ENCODE data around the gene IL1RAPL2. TPM values are rescaled to one million over a fixed set of nuclear protein-coding genes. Genes with fewer than 3 reads are reported as not detected.

Gene IL1RAPL2
- total and polyA plus RNA-seq, 10 of the 15 experiments (the other 5 are each of a cell fraction or from before 2014, with no cell fraction given) = 0.19 TPM; not detected in 9

DNA sequence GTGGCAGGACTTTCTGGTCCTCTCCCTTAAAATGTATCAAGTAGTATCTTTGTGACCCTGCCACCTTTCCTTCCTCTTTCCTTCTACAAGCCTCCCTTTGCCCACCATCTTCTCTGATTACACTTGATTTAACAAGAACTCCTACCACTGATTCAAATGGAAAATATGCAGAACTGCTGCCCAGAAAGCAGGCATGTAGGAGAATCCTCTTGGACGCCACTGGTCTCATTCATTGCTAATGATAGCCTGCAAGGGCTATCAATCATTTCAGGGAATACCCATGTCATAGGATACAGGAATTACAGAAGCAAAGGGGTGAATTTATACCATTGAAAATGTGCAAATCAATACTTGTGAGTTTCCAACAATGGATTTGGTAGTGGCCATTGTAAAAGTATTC, 961.8 kb downstream of the IL1RAPL2 start:
- no peak for FAIRE-seq
- H3K4me2 ChIP-seq (ENCODE audit: control insufficient read depth, insufficient read depth) = no peak overlapping the region
- WGBS (ENCODE audit: insufficient coverage, insufficient replicate concordance, low lambda C conversion rate, missing lambda C conversion rate) = 0% methylated on average over 1 of the region's 1 CpG
- no peak for ATAC-seq
- H2AFZ ChIP-seq (ENCODE audit: control insufficient read depth, low read depth, low read length) = no peak overlapping the region
- BruUV-seq (replicated peaks) = no TSS peak
- in situ Hi-C loops (cut with MboI) = no loop called here
- no peaks in the 10 kb centered on the region for H4K20me1 ChIP-seq (ENCODE audit: control insufficient read depth, insufficient read depth)
- no peaks in the 10 kb centered on the region for H3K9me3 ChIP-seq (replicated peaks; ENCODE audit: control insufficient read depth, insufficient read depth, low read length)
- no peak overlapping the region for H3K27ac ChIP-seq (ENCODE audit: control insufficient read depth, insufficient read depth)
- no peaks in the 10 kb centered on the region for H3K4me1 ChIP-seq (ENCODE audit: control insufficient read depth, insufficient read depth, low read length)
- CTCF ChIA-PET = no interaction called here
- no peak for DNase-seq (ENCODE audit: low read depth, low spot score)
- no peak overlapping the region for H3K9ac ChIP-seq (ENCODE audit: control insufficient read depth, insufficient read depth, low read length)
- no peaks in the 10 kb centered on the region for H3K27me3 ChIP-seq (replicated peaks in 1 of 2; ENCODE audit: control insufficient read depth in 2 of 2, insufficient read depth in 2 of 2, low read length in 1 of 2)
- POLR2A ChIA-PET = no interaction called here
- no peaks in the 10 kb centered on the region for H3K79me2 ChIP-seq (ENCODE audit: control insufficient read depth, insufficient read depth, low read length)
- no peak overlapping the region for H3K4me3 ChIP-seq
- intact Hi-C loops (cut with micrococcal nuclease; ENCODE audit: unreplicated experiment) = no loop called here
- no peaks in the 10 kb centered on the region for H3K36me3 ChIP-seq (ENCODE audit: control insufficient read depth in 2 of 2, insufficient read depth in 2 of 2, low read length in 1 of 2)
- SMC1A ChIA-PET (ENCODE audit: uncharacterized antibody, unreplicated experiment) = no interaction called here
- RAD21 ChIA-PET (ENCODE audit: unreplicated experiment) = no interaction called here
- no peak for TF ChIP-seq POLR2AphosphoS2 (IDR thresholded peaks at IDR 0.05; ENCODE audit: low read depth, low read length)
- TF ChIP-seq, protein P1, sequence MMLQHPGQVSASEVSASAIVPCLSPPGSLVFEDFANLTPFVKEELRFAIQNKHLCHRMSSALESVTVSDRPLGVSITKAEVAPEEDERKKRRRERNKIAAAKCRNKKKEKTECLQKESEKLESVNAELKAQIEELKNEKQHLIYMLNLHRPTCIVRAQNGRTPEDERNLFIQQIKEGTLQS (IDR thresholded peaks at IDR 0.05; ENCODE audit: borderline replicate concordance, extremely low read depth, low read depth, low read length) = no peak
- TF ChIP-seq ATF7 (IDR thresholded peaks at IDR 0.05; ENCODE audit: low read depth) = no peak
- TF ChIP-seq, protein P2, sequence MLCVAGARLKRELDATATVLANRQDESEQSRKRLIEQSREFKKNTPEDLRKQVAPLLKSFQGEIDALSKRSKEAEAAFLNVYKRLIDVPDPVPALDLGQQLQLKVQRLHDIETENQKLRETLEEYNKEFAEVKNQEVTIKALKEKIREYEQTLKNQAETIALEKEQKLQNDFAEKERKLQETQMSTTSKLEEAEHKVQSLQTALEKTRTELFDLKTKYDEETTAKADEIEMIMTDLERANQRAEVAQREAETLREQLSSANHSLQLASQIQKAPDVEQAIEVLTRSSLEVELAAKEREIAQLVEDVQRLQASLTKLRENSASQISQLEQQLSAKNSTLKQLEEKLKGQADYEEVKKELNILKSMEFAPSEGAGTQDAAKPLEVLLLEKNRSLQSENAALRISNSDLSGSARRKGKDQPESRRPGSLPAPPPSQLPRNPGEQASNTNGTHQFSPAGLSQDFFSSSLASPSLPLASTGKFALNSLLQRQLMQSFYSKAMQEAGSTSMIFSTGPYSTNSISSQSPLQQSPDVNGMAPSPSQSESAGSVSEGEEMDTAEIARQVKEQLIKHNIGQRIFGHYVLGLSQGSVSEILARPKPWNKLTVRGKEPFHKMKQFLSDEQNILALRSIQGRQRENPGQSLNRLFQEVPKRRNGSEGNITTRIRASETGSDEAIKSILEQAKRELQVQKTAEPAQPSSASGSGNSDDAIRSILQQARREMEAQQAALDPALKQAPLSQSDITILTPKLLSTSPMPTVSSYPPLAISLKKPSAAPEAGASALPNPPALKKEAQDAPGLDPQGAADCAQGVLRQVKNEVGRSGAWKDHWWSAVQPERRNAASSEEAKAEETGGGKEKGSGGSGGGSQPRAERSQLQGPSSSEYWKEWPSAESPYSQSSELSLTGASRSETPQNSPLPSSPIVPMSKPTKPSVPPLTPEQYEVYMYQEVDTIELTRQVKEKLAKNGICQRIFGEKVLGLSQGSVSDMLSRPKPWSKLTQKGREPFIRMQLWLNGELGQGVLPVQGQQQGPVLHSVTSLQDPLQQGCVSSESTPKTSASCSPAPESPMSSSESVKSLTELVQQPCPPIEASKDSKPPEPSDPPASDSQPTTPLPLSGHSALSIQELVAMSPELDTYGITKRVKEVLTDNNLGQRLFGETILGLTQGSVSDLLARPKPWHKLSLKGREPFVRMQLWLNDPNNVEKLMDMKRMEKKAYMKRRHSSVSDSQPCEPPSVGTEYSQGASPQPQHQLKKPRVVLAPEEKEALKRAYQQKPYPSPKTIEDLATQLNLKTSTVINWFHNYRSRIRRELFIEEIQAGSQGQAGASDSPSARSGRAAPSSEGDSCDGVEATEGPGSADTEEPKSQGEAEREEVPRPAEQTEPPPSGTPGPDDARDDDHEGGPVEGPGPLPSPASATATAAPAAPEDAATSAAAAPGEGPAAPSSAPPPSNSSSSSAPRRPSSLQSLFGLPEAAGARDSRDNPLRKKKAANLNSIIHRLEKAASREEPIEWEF (IDR thresholded peaks at IDR 0.05; ENCODE audit: insufficient replicate concordance, low read depth, low read length) = no peak
